Osteocyte (in vitro differentiated cells): ENCODE data around the gene WDR86. TPM values are rescaled to one million over a fixed set of nuclear protein-coding genes. Genes with fewer than 3 reads are reported as not detected.

Source experiments
- DNase-seq: peaks from one replicate; pipeline ENCODE4 v3.0.0; 2021; ENCODE audit warnings: mixed read lengths; ENCODE audit not compliant: unreplicated experiment; ENCODE audit errors: extremely low spot score
- H3K27ac Mint-ChIP-seq: one replicate; pipeline ENCODE4 v1.8.0; 2021; ENCODE audit warnings: mild to moderate bottlenecking, mixed read lengths; ENCODE audit not compliant: unreplicated experiment
- H3K27me3 Mint-ChIP-seq: one replicate; pipeline ENCODE4 v1.8.0; 2021; ENCODE audit warnings: mixed read lengths; ENCODE audit not compliant: unreplicated experiment
- H3K36me3 Mint-ChIP-seq: one replicate; pipeline ENCODE4 v1.8.0; 2021; ENCODE audit warnings: mixed read lengths; ENCODE audit not compliant: unreplicated experiment
- H3K4me1 Mint-ChIP-seq: one replicate; pipeline ENCODE4 v1.8.0; 2021; ENCODE audit warnings: mixed read lengths; ENCODE audit not compliant: unreplicated experiment
- H3K4me3 Mint-ChIP-seq: one replicate; pipeline ENCODE4 v1.8.0; 2021; ENCODE audit warnings: mild to moderate bottlenecking, moderate library complexity, mixed read lengths; ENCODE audit not compliant: unreplicated experiment
- H3K9me3 Mint-ChIP-seq: one replicate; pipeline ENCODE4 v1.8.0; 2021; ENCODE audit warnings: mixed read lengths; ENCODE audit not compliant: unreplicated experiment
- CTCF ChIP-seq: fragments of 200-600 bp; sonication (generic); IDR thresholded peaks from 2 replicates; pipeline ENCODE4 v1.5.0; 2021; ENCODE audit warnings: antibody characterized with exemption, mild to moderate bottlenecking, moderate library complexity
- total RNA-seq: library from RNA; stranded (reverse); gene quantifications from 2 replicates; pipeline ENCODE4 v1.2.1, GENCODE V29; 2021

WDR86 gene
- total RNA-seq, 1 donor from 2014 or later: not detected

GRCh38 chr7:151351967-151352366, 57.9 kb downstream of the WDR86 start:
- no peaks in the 10 kb centered on the region for H3K27me3 Mint-ChIP-seq
- H3K4me1 Mint-ChIP-seq: peaks cover 7% of the 10 kb centered on the region
- H3K27ac Mint-ChIP-seq: no peak overlapping the region
- no peak overlapping the region for H3K4me3 Mint-ChIP-seq
- peaks cover 56% of the 10 kb centered on the region for H3K36me3 Mint-ChIP-seq
- H3K9me3 Mint-ChIP-seq: no peaks in the 10 kb centered on the region
- TF ChIP-seq CTCF: no peak
- no peak for DNase-seq

GRCh38 chr7:151351027-151351426, 58.8 kb downstream of the WDR86 start:
- Mint-ChIP-seq H3K27me3 (no peaks in the 10 kb centered on the region), H3K4me3 (no peak overlapping the region), H3K4me1 (peaks cover 7% of the 10 kb centered on the region), H3K36me3 (peaks cover 52% of the 10 kb centered on the region), H3K27ac (no peak overlapping the region), H3K9me3 (no peaks in the 10 kb centered on the region)
- DNase-seq: no peak
- TF ChIP-seq CTCF: no peak

- peaks cover 46% of the 10 kb centered on the region for H3K36me3 Mint-ChIP-seq
- no peak overlapping the region for H3K4me3 Mint-ChIP-seq
- H3K27ac Mint-ChIP-seq: no peak overlapping the region
Observed at GRCh38 chr7:151349507-151349853, 60.4 kb downstream of the WDR86 start.

GRCh38 chr7:151348970-151349369, 60.9 kb downstream of the WDR86 start:
- peaks cover 9% of the 10 kb centered on the region for H3K4me1 Mint-ChIP-seq
- H3K36me3 Mint-ChIP-seq: peaks cover 41% of the 10 kb centered on the region
- H3K9me3 Mint-ChIP-seq: no peaks in the 10 kb centered on the region
- H3K4me3 Mint-ChIP-seq: no peak overlapping the region
- no peak for DNase-seq
- H3K27me3 Mint-ChIP-seq: no peaks in the 10 kb centered on the region
- no peak overlapping the region for H3K27ac Mint-ChIP-seq
- TF ChIP-seq CTCF: no peak

More at GRCh38 chr7:151349507-151349853, 60.4 kb downstream of the WDR86 start:
- Mint-ChIP-seq H3K9me3 (no peaks in the 10 kb centered on the region), H3K27me3 (no peaks in the 10 kb centered on the region), H3K4me1 (peaks cover 9% of the 10 kb centered on the region)
- no peak for DNase-seq
- no peak for TF ChIP-seq CTCF

- H3K36me3 Mint-ChIP-seq: peaks cover 33% of the 10 kb centered on the region
- no peaks in the 10 kb centered on the region for H3K27me3 Mint-ChIP-seq
- TF ChIP-seq CTCF: no peak
- no peaks in the 10 kb centered on the region for H3K9me3 Mint-ChIP-seq
- H3K27ac Mint-ChIP-seq: no peak overlapping the region
- peaks cover 22% of the 10 kb centered on the region for H3K4me1 Mint-ChIP-seq
- H3K4me3 Mint-ChIP-seq: no peak overlapping the region
- no peak for DNase-seq
Observed at GRCh38 chr7:151347200-151347599, 62.6 kb downstream of the WDR86 start.
